GM23338 (cell line): ENCODE results near the gene SLC35F2. TPM values are rescaled to one million over a fixed set of nuclear protein-coding genes. Genes with fewer than 3 reads are reported as not detected.

ENCODE experiments used
- ATAC-seq: fragments of 200-7000 bp; cut with Tn5 transposase; 3 replicates; pipeline ENCODE4 v1.9.1; 2020
- DNase-seq: peaks from one replicate; pipeline ENCODE4 v3.0.0-alpha.2; 2015; ENCODE audit warnings: low spot score
- H2AFZ ChIP-seq: fragments of 200-600 bp; sonication (generic); 2 replicates; pipeline ENCODE4 v1.8.0; 2016; ENCODE audit warnings: antibody characterized with exemption, mild to moderate bottlenecking, moderate library complexity
- H3F3A ChIP-seq: fragments of 200-600 bp; sonication (generic); replicated peaks from 2 replicates; pipeline ENCODE4 v1.8.0; 2017; ENCODE audit warnings: antibody characterized with exemption, mixed run types, low read depth
- H3K27ac ChIP-seq: fragments of 200-600 bp; sonication (generic); 2 replicates; pipeline ENCODE4 v1.6.1; 2016; ENCODE audit warnings: low read depth
- H3K27me3 ChIP-seq: fragments of 200-600 bp; sonication (generic); 2 replicates; pipeline ENCODE4 v1.8.0; 2016; ENCODE audit warnings: mild to moderate bottlenecking, mixed run types, moderate library complexity; ENCODE audit not compliant: insufficient read depth
- H3K36me3 ChIP-seq: fragments of 200-600 bp; sonication (generic); 2 replicates; pipeline ENCODE4 v1.8.0; 2016; ENCODE audit warnings: mild to moderate bottlenecking; ENCODE audit not compliant: insufficient read depth
- H3K4me1 ChIP-seq: fragments of 200-600 bp; sonication (generic); 2 replicates; pipeline ENCODE4 v1.8.0; 2016; ENCODE audit warnings: mild to moderate bottlenecking, moderate library complexity; ENCODE audit not compliant: insufficient read depth
- H3K4me2 ChIP-seq: fragments of 200-600 bp; sonication (generic); 2 replicates; pipeline ENCODE4 v1.7.1; 2017; ENCODE audit warnings: mixed run types
- H3K4me3 ChIP-seq: fragments of 200-600 bp; sonication (generic); 2 replicates; pipeline ENCODE4 v1.6.1; 2016; ENCODE audit warnings: mixed run types
- H3K79me2 ChIP-seq: fragments of 200-600 bp; sonication (generic); replicated peaks from 2 replicates; pipeline ENCODE4 v1.8.0; 2017; ENCODE audit warnings: mild to moderate bottlenecking; ENCODE audit not compliant: insufficient read depth
- H3K9me2 ChIP-seq: fragments of 200-600 bp; sonication (generic); 2 replicates; pipeline ENCODE4 v1.8.0; 2017; ENCODE audit not compliant: insufficient read depth
- H4K20me1 ChIP-seq: fragments of 200-600 bp; sonication (generic); replicated peaks from 2 replicates; pipeline ENCODE4 v1.8.0; 2017; ENCODE audit warnings: mild to moderate bottlenecking; ENCODE audit not compliant: insufficient read depth
- H3K27ac Mint-ChIP-seq: 2 replicates; pipeline ENCODE4 v1.8.0; 2020; ENCODE audit warnings: inconsistent platforms, mild to moderate bottlenecking, moderate library complexity, mixed read lengths
- H3K27me3 Mint-ChIP-seq: 3 replicates; pipeline ENCODE4 v1.8.0; 2022; ENCODE audit warnings: low read depth, mild to moderate bottlenecking, moderate library complexity, mixed read lengths, inconsistent platforms; ENCODE audit not compliant: insufficient read depth, poor library complexity
- H3K36me3 Mint-ChIP-seq: 3 replicates; pipeline ENCODE4 v1.8.0; 2021; ENCODE audit warnings: low read depth, mild to moderate bottlenecking, inconsistent platforms, moderate library complexity, mixed read lengths
- H3K4me1 Mint-ChIP-seq: 3 replicates; pipeline ENCODE4 v1.8.0; 2020; ENCODE audit warnings: mild to moderate bottlenecking, inconsistent platforms, mixed read lengths
- H3K4me3 Mint-ChIP-seq: 3 replicates; pipeline ENCODE4 v1.8.0; 2021; ENCODE audit warnings: moderate library complexity, mild to moderate bottlenecking, inconsistent platforms, mixed read lengths
- H3K9me3 Mint-ChIP-seq: 3 replicates; pipeline ENCODE4 v1.8.0; 2020; ENCODE audit warnings: moderate library complexity, mild to moderate bottlenecking, inconsistent platforms, mixed read lengths
- EZH2 ChIP-seq: fragments of 200-600 bp; sonication (generic); IDR thresholded peaks from one replicate; pipeline ENCODE4 v1.8.0; 2017; ENCODE audit warnings: antibody characterized with exemption, mild to moderate bottlenecking, low read depth; ENCODE audit not compliant: unreplicated experiment
- NANOG ChIP-seq: IDR thresholded peaks from 2 replicates; pipeline ENCODE4 v1.6.1; 2016; ENCODE audit warnings: antibody characterized with exemption, borderline replicate concordance
- POLR2AphosphoS5 ChIP-seq: IDR thresholded peaks from 2 replicates; pipeline ENCODE4 v1.6.1; 2016; ENCODE audit warnings: antibody characterized with exemption, low read depth
- ZNF331 ChIP-seq: fragments of 250-450 bp; sonication (Bioruptor Pico); IDR thresholded peaks from 2 replicates; pipeline ENCODE4 v1.5.0; 2020; ENCODE audit warnings: low read depth, mild to moderate bottlenecking, moderate library complexity
- long read RNA-seq: library from polyadenylated mRNA; unstranded; transcript quantifications from one replicate; pipeline ENCODE4 v2.0.0, GENCODE V29; 2020; ENCODE audit not compliant: unreplicated experiment
- polyA plus RNA-seq: library from polyadenylated mRNA; unstranded; fragments of >200 nt; fragmentation: Nextera tagmentation; extraction: Ambion mirVana; gene quantifications from 2 replicates; pipeline ENCODE4 v1.2.1, GENCODE V29; 2016
- total RNA-seq: library from RNA; depleted of rRNA; stranded (reverse); fragments of >200 nt; shearing (Covaris generic); gene quantifications from 2 replicates; pipeline ENCODE4 v1.2.3, GENCODE V29; 2014; rRNA removed
- TF ChIP-seq, protein P1 (sequence below), 2 experiments: fragments of 200-600 bp in 1 of 2; sonication (generic) in 1 of 2; conservative IDR thresholded peaks; 2 replicates each; pipeline versions ENCODE4 v1.5.1 to v1.6.1; 2016 to 2017; ENCODE audit warnings: antibody characterized with exemption in 2 of 2, low read depth in 2 of 2, mild to moderate bottlenecking in 2 of 2, moderate library complexity in 1 of 2

The SLC35F2 gene, protein sequence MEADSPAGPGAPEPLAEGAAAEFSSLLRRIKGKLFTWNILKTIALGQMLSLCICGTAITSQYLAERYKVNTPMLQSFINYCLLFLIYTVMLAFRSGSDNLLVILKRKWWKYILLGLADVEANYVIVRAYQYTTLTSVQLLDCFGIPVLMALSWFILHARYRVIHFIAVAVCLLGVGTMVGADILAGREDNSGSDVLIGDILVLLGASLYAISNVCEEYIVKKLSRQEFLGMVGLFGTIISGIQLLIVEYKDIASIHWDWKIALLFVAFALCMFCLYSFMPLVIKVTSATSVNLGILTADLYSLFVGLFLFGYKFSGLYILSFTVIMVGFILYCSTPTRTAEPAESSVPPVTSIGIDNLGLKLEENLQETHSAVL
- total RNA-seq (28.9 and 32.5 TPM in 2 replicates), polyA plus RNA-seq (21.3 and 25.2 TPM in 2 replicates)
- long read RNA-seq, transcript SLC35F2-204 (8 exons, 3,170 nt), result major isoform, 8 of 27 reads
- long read RNA-seq, partial matches to known transcripts, result 2 of 27 reads
- long read RNA-seq, other reads (novel, unspliced or antisense), result 17 of 27 reads

DNA sequence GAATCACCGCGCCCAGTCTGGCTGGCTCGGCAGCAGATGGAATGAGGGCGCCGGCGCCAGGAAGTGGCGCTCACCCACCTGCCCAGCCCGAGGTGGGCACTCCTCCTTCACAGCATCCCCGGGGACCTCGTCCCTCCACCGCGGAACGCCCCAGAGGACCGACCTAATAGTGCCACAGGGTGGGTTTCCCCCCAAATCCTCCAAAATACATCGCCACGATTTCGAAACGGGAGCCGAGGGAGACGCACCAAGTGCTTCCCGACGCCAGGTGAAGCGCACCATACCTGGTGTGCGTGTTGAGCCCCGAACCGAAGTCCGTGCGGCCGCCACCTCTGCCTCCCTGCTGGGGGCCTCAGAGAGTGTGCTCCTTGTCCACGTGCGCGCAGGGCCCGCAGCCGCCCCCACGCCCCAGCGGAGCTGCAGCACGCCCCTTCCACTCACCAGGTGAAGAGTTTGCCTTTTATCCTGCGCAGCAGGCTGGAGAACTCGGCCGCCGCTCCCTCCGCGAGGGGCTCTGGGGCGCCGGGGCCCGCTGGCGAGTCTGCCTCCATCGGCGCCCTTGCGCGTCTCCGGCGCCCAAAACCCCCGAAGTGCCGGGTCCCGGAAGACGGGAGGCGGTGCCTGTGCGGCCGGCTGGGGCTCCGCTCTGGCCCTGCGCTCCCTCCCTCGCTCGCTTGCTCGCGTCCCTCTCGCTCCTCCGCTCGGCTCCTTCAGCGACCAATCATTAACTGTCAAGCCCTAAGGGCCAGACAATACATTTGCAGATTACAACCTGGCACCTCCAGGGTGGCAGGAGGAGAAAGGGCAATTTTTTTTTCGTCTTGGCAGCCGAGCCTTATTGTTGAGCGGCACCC, at the start of gene SLC35F2:
SLC35F2 (minus strand) TSS at position 571 of the 854 bp plus-strand sequence; CDS start at position 551, 20 bp downstream.
- Histone ChIP-seq H3K9me2 (no peaks in the 10 kb centered on the region), H3K4me3 (peak within 1 kb of the TSS; percentile 57), H3K36me3 (no peaks in the 10 kb centered on the region), H2AFZ (peak within 1 kb of the TSS; percentile 35), H3K79me2 (peaks cover 39% of the 10 kb centered on the region), H3K4me1 (peaks cover 18% of the 10 kb centered on the region), H3K27me3 (peaks cover 19% of the 10 kb centered on the region), H3F3A (no peaks in the 10 kb centered on the region), H4K20me1 (no peaks in the 10 kb centered on the region; the same call in 1 of the 2 replicates), H3K27ac (peak within 1 kb of the TSS; percentile 40), H3K4me2 (peak within 1 kb of the TSS; percentile 100)
- H3K4me3 Mint-ChIP-seq, result peak within 1 kb of the TSS; percentile 87
- no peaks in the 10 kb centered on the region; the same call in 2 of the 3 replicates for H3K9me3 Mint-ChIP-seq
- DNase-seq (peak; percentile 93), ATAC-seq (peak; percentile 89)
- peaks cover 14% of the 10 kb centered on the region; the same call in 2 of the 3 replicates for H3K4me1 Mint-ChIP-seq
- H3K27me3 Mint-ChIP-seq, result peaks cover 16% of the 10 kb centered on the region
- TF ChIP-seq POLR2AphosphoS5, result peak; percentile 69
- no peak for TF ChIP-seq ZNF331 (CRISPR knock-in tag)
- peak within 1 kb of the TSS; percentile 76; the same call in 1 of the 2 replicates for H3K27ac Mint-ChIP-seq
- H3K36me3 Mint-ChIP-seq, result no peaks in the 10 kb centered on the region; the same call in 2 of the 3 replicates

DNA sequence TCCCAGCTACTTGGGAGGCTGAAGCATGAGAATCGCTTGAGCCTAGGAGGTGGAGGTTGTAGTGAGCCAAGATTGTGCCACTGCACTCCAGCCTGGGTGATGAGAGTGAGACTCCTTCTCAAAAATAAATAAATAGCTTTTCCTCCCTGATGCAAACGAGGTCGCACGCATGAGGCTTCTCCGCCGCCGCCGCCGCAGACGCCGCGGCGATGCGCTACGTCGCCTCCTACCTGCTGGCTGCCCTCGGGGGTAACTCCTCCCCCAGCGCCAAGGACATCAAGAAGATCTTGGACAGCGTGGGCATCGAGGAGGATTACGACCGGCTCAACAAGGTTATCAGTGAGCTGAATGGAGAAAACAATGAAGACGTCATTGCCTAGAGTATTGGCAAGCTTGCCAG, 49.6 kb upstream of the SLC35F2 start:
- Histone ChIP-seq H3K4me3 (no peak overlapping the region), H4K20me1 (no peaks in the 10 kb centered on the region), H3F3A (no peaks in the 10 kb centered on the region; the same call in 1 of the 2 replicates), H3K36me3 (no peaks in the 10 kb centered on the region), H3K79me2 (no peaks in the 10 kb centered on the region), H3K4me2 (no peak overlapping the region), H3K27ac (no peak overlapping the region), H3K9me2 (no peaks in the 10 kb centered on the region), H2AFZ (peak overlapping the region; percentile 69; the same call in 1 of the 2 replicates), H3K4me1 (no peaks in the 10 kb centered on the region), H3K27me3 (no peaks in the 10 kb centered on the region)
- H3K36me3 Mint-ChIP-seq, result peaks cover 5% of the 10 kb centered on the region; the same call in 2 of the 3 replicates
- no peak for DNase-seq
- no peaks in the 10 kb centered on the region for H3K27me3 Mint-ChIP-seq
- H3K4me1 Mint-ChIP-seq, result peaks cover 4% of the 10 kb centered on the region; the same call in 1 of the 3 replicates
- TF ChIP-seq NANOG (no peak), EZH2 (no peak)
- TF ChIP-seq, protein P1, sequence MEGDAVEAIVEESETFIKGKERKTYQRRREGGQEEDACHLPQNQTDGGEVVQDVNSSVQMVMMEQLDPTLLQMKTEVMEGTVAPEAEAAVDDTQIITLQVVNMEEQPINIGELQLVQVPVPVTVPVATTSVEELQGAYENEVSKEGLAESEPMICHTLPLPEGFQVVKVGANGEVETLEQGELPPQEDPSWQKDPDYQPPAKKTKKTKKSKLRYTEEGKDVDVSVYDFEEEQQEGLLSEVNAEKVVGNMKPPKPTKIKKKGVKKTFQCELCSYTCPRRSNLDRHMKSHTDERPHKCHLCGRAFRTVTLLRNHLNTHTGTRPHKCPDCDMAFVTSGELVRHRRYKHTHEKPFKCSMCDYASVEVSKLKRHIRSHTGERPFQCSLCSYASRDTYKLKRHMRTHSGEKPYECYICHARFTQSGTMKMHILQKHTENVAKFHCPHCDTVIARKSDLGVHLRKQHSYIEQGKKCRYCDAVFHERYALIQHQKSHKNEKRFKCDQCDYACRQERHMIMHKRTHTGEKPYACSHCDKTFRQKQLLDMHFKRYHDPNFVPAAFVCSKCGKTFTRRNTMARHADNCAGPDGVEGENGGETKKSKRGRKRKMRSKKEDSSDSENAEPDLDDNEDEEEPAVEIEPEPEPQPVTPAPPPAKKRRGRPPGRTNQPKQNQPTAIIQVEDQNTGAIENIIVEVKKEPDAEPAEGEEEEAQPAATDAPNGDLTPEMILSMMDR (conservative IDR thresholded peaks at IDR 0.05; ENCODE audit: low read depth in 2 of 2), result peak in 1 of 2 experiments; percentile 27; a peak in 1 of 4 replicates
- no peak for ATAC-seq
- no peak overlapping the region for H3K27ac Mint-ChIP-seq
- H3K4me3 Mint-ChIP-seq, result no peak overlapping the region
- peaks cover 10% of the 10 kb centered on the region for H3K9me3 Mint-ChIP-seq
